ENCODE results near the gene SREK1IP1.

The SREK1IP1 gene

GRCh38 chr5:64680289-64680688 lies 88.2 kb downstream of the SREK1IP1 start:
- no peak for DNase-seq

DNA sequence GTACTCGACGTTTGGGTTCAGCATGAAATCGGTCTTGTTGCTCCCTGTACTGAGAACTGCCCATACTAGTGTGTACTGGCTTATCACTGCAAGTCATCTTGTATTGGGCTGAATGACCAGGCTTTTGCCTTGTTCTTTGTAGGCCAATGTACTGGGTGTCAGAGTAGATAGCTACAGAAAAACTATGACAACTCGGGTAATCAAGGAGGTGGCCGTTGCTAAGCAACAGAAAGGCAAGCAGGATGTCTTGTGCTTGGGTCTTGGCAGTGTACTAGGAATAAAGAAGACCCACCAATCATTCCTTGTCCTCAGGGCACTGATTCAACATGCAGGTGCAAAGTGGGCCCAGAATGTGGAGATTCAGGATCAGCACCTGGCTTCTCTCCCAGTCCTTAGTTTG lies 90.1 kb downstream of the SREK1IP1 start:
- no peak for DNase-seq

DNA sequence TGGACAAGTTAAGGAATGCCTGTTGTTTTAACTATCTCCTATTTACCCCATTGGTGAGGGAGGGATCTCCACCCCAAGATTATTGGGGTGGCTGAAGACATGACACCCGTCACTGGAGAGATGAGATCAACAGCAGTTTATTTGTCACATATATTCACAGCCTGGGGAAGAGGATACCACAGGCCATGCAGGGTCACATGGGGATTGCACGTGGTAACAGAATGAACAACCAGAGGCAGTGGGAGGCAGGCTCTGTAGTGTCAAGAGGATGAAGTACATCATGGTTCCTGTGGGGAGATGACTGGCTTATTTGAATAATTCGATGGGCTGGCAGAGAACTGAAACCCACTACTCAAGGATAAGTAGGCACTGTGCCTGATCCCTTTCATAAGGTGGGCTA lies 96.8 kb downstream of the SREK1IP1 start:
- no peak for DNase-seq

DNA sequence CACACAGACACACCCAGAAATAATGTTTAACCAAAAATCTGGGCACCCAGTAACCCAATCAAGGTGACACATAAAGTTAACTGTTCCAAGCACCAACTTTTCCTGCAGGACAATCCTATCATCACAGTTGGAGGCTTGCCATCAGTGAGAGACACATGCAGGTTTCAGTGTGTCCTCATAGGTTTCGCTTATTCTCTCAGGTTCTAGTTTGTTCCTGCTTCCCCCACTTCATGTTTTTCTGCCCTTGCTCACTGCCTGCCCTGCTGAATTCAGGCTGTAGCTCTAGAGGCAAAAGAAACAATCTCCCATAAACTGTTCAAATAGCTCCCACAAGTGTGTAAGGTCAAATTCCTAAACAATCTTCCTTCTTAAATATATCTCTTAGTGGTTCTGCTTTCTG lies 98.2 kb downstream of the SREK1IP1 start:
- no peak for DNase-seq
